IPS-NIHi7 (cell line): Measurements from ENCODE around the gene GGN.
"Not testable (repeated sequence)": the region's sequence is repeated elsewhere in the genome, so short reads cannot be mapped to it uniquely, and the experiment has no call there.

ENCODE experiments used
- DNase-seq: peaks from one replicate; pipeline ENCODE4 v3.0.0; 2012; ENCODE audit warnings: mixed read lengths; ENCODE audit errors: extremely low spot score

GGN gene

DNA sequence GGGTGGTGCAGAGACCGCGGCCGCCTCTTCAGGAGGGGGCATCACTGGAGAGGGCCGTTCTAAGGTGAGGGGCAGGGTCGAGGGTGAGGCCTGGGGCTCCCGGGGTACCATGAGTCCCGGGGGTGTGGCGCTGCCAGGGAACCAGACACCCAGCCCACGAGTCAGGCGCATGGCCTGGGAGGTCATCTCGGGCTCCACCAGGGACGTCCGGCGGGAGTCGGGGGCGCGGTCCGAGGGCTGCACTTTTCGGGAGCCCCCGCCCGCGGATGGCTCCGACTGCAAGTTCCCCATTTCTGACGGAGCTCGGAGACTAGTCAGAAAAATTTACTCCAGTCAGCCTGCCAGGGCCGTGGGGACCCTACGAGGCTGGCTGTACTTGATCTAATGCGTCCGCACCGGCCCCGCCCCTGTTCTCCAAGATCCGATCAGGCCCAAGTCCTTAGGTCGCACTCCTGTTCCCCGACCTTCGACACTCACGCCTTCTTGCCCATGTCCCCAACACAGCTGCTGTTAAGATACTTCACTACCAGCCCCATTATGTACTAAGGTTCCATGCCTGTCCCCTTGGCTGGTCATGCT is 774 bp downstream of the GGN start:
- DNase-seq = no peak

DNA sequence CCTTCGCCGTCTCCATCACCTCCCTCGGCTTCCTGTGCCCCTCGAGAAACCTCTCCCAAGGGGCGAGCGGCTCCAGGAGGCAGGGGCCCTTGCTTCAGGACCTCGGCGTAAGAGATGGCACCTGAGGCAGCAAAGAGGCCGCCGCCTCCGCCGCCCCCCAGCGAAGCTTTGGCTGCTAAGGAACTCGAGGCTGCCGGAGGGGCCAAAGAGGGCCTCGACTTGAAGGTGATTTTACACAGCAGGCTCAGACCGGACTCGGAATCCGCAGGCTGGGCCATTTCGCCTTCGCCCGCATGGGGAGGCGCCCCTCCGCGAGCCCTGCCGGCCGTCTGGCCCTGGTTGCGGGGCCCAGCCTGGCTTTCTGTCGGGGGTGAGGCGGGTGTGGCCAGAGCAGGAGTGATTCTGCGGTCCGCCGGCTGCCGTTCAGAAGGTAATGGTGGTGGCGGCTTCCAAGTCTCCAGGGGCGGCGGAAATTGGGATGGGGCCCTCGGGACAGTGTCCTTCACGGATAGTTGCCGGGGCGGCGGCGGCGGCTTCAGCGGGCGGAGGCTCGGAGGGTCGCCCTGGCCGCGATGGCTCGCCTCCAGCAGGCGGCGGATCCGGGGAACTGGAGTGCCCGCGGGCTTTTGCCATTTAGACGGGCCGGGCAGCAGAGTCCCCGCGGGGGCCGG is 1.4 kb downstream of the GGN start:
- no peak for DNase-seq

DNA sequence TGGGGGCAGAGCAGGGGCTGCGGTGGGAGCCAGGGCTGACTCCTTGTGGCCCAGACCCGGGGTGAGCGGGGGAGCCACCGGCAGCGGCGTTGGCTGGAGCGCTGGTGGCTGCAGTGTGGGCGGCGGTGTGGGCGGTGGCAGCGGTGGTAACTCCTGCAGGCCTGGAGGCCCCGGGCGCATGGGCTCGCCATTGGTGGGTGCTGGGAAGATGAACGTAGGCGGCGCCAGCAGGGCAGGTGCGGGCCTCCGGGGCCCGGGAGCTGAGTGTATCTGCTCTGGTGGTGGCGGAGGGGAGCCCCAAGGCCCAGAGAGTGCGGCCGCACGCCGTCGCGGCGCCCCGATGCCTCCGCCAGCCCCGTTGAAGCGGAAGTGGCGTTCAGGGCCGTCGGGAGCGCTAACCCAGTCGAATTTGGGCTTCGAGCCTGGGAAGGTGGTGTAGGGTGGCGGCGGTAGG is 2.0 kb downstream of the GGN start:
- DNase-seq = peak; percentile 40

DNA sequence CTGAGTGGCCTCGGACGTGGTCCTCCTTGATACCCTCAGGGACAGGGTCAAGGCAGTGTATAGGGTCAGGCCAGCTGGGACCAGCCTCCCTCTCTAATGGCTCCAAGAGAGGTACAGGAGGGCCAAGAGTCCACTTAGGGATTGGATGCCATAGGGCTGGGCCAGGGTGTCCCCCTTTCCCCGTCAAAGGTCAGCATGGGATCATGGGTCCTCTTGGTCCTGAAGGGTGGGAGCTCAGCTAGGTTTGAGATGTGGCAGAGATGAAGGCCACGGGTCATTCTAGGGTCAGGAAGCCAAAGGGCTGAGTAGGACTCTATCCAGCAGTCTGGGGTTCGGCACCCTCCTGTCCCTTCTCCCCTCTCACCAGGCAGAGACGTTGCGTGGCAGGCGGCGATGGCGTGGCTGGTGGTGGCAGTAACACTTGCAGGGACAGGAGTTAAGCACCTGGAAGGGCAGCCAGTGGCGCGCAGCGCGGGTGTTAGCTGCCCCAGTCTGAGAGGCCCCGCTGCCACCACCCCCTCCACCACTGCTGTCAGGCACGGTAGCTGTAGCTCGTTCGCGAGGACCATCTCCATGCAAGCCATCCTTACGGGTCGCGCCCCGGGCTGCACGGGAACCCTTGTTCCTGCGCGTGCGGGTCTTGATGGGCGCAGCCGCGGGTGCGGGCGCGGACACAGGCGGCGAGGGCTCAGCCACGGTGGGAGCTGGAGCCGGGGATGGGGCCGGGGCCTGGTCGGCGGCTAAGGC is 2.6 kb downstream of the GGN start:
- DNase-seq = no peak

DNA sequence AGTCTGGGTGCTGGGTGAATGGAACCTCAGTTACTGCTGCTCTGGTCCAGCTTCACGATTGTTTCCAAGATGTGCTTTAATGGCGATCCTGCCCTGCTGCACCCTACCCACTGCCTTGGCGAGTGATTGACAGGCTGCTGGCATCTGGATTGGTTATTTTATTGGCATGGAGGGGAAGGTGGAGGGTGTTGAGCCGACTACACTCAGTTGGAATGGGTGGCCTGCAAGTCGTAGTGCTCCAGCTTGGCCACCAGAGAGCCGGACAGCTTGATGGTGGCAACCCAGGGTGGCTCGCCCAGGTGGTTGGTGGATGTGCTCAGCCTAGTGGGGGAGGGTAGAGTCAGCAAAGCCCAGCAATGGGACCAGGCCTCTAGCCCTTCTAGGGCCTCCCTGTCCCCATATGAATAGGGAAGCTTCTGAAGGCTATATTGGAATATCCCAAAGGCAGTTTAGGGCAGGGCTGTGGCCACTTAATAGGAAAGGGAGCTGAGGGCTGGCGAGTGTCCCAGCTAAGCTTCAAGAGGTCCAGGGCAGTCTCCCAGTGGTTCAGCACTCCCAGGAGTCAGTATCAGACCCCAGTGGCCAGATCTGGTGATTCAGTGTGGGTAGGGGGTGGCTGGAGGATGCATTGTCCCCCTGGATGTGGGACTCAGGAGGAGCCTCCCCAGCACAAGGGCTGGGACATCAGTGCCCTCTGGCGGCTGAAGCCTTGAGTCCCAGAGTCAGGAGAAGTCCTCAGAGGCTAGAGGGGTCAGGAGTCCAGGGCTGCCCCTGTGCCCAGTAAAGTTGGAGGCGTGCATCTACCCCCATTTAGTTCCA is 3.4 kb downstream of the GGN start:
- DNase-seq = peak; percentile 74

DNA sequence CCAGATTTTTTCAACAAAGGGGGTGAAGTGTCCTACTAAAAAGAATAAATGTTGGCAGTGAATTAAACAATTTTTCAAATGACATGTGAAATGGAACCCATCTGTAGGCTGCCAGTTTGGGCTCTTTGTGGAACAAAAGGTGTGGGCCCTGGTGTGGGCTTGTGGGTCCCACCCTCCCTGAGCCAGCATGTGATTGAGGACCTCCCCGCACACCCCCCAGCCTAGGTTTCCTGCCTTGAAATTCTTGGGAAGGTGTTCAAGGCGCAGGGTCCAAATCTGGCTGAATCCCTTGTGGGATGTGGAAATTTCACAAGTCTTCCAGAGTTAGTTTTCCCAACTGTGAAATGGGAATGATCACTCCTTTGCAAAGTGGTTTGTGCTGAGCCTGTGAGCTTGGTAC is 4.1 kb downstream of the GGN start:
- DNase-seq = no peak

DNA sequence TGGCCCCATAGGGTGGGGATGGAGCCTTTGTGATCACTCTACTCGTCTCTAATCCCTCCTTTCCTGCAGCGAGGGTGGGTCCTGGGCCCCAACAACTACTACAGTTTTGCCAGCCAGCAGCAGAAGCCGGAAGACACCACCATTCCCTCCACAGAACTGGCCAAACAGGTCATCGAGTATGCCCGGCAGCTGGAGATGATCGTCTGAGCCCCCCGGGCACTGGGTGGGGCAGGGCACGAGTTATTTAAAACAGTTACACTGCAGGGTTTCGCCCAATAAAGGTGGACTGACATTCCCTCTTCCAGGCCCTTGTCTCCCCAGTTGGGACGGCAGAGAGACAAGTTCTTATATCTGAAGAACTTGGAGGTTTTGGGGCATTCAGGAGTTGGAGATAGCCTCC is 4.7 kb downstream of the GGN start:
- DNase-seq = no peak

DNA sequence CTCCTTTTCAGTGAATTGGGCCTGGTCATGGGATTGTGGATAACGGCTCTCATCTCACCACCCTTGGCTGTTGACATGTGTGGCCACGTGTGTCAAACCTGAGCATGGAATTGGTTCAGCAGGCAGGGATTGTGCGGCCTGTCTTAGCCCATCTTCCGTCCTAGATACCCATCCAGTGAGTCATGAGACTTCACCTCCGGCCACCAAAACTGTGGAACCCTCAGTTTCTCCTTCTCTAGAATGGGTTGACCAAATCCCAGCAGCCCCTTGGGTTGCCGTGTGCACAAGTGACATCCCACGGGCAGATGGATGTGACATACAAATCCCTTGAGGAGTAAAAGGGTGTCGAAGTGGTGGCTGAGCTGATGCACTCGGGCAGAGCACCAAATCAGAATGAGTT is 6.7 kb downstream of the GGN start:
- no peak for DNase-seq

DNA sequence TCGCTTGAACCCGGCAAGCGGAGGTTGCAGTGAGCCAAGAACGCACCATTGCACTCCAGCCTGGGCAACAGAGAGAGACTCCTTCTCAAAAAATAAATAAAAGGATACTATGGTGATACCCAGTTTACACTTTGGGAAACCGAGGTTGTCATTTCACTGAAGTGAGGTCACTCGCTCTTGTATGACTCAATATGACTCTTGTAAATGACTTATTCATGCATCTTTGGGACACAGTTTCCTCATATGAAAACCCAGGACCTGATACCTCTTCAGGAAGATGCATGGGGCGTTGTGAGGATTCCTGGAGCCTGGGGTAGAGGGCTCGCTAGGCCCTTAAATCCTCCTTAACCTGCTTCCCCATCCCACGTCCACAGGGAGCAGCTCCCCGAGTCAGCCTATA is 9.0 kb downstream of the GGN start:
- no peak for DNase-seq

DNA sequence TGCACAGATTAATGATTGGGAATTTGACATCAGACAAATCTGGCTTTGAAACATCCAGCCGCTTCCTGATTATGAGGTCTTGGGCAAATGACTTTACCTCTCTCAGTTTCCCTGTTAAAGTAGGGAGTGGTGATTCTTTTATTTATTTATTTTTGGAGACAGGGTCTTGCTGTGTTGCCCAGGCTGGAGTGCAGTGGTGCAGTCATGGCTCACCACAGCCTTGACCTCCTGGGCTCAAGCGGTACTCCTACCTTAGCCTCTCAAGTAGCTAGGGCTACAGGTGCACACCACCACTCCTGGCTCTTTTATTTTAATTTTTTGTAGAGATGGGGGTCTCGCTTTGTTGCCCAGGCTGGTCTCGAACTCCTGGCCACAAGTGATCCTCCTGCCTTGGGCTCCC is 10.8 kb downstream of the GGN start:
- no peak for DNase-seq

DNA sequence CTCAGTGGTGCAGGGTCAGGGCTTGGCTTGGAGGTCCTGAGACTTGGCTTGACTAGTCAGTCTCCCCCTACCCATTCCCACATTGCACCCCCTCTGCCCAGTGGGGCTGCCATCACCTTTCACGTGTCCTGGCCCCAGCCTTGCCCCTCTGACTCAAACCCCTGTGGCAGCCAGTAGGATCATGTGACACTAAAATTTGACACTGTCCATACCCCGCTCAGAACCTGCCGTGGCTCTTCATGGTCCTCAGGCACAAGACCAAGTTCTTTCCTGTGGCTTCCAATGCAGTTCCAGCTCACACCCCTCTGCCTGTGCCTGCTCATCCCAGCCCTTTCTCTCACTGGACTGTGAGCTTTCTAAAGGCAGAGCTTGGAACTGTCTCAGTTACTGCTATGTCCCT is 11.3 kb downstream of the GGN start:
- DNase-seq = no peak

DNA sequence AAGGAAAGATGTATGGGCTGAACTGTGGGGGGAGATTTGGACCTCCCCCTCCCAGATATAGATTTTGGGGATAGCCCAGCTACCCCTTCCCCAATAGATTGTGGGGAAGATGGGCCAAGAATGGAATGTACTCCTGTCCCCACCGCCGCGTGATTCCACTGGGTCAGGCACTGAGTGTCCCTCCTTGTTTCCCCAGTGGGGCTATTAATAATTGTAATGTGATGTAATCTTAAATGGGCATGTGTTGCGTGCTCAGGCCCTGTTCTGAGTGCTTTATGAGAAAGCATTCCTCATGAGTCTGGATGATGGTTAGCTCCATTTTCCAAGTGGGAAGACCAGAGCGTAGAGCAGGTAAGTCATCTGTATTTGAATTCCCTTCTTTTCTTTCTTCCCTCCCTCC is 12.1 kb downstream of the GGN start:
- no peak for DNase-seq

DNA sequence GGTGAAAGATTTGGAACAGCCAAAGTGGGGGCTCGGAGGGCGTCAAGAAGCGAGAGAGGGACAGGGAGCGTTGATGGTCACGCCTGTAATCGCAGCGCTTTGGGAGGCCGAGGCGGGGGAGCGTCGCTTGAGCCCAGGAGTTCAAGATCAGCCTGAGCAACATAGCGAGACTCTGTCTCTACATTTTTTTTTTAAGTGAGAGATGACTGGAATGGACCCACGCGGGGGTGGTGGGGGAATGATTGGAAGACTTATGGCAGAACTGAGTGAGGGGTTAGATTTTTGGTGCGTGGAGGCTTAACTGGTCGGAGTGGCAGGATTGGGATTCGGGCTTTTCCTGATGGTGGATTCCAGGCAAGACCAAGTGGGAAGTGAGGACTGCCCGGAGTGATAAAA is 12.7 kb downstream of the GGN start:
- no peak for DNase-seq

DNA sequence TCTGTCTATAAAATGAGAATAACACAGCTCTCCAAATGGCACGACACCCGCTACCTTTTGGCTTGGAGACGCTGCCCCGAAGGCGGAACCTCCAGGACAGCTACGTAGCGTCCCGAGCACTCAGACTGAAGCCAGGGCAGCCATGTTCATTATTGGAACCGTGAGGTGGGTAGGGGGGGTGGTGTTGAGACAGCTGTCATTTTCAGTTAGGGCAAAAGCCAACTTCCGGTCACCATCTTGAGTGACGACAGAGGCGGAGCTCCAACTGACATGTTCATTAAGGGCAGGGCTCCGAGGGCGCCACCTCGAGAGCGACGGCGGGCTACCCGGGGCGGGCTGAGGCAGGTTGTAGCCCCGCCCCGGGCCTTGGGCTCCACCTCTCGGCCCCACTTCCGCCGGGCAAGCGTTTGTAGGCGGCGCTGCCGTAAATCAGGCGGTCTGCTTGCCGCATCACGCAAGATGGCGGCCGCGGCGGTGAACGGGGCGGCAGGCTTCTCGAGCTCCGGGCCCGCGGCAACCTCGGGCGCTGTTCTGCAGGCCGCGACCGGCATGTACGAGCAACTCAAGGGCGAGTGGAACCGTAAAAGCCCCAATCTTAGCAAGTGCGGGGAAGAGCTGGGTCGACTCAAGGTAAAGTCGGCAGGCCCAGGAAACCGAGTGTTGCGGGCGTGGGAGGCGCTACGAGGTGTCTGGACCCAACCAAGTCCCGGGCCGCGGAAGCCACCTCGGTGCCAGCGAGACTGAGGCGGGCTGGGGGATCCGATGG is 13.3 kb downstream of the GGN start, which contains the start of gene PSMD8:
Gene PSMD8 (plus strand): TSS at position 240 of the 766 bp plus-strand sequence. CDS start 31 bp downstream, at position 271.
- peak; percentile 98 for DNase-seq

DNA sequence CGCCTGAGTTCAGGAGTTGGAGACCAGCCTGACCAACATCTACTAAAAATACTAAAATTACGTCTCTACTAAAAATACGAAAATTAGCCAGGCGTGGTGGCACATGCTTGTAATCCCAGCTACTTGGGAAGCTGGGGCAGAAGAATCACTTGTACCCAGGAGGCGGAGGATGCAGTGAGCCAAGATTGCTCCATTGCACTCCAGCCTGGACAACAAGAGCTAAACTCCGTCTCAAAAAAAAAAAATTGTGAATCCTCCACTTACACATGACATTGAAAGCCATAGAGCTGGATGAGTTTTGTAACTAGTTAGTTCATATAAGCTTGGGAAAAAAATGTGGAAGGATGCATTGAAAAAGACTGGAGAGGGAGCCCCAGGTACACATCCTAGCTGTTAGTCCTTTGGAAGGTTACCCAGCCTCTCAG is 13.9 kb downstream of the GGN start:
- DNase-seq = no peak

DNA sequence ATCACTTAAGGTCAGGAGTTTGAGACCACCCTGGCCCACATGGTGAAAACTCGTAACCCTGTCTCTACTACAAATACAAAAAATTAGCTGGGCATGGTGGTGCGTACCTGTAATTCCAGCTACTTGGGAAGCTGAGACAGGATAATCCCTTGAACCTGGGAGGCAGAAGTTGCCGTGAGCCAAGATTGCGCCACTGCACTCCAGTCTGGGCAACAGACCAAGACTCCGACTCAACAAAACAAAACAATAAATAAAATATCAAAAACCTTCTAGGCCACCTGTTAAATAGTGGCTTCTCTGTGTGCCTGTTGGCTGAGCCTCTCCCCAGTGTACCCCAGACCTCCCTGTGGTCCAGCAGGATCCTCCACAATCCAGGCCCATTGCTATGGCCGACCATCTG is 16.8 kb downstream of the GGN start:
- DNase-seq = no peak

DNA sequence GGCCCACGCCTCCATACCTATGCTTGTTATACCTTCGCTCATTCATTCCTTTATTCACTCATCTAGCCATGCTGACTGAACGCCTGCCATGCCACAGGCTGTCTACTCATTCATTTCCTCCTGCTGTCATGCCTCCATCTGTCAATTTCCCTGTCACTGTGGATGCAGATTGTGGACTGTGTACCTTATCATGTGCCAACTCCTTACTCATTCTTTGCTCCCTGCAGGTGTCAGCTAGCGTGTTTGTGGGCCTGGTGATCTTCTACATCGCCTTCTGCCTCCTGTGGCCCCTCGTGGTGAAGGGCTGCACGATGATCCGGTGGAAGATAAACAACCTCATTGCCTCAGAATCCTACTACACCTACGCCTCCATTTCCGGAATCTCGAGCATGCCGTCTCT is 17.5 kb downstream of the GGN start:
- no peak for DNase-seq

DNA sequence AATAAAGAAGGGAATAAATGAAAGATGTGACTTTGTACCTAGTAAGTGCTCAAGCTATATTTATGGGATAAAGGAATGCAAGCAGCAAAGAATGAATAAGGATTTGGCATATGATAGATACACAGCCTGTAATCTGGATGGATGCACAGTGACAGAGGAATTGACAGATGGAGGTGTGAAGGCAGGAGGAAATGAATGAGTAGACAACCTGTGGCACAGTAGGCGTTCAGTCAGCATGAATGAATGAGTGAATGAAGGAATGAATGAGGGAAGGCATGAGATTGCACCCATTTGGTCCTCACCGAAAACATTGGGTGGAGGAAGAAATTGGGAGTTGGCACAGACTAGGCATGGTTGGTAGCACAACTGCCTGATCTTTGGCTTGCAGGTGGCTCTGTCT is 18.2 kb downstream of the GGN start:
- no peak for DNase-seq

DNA sequence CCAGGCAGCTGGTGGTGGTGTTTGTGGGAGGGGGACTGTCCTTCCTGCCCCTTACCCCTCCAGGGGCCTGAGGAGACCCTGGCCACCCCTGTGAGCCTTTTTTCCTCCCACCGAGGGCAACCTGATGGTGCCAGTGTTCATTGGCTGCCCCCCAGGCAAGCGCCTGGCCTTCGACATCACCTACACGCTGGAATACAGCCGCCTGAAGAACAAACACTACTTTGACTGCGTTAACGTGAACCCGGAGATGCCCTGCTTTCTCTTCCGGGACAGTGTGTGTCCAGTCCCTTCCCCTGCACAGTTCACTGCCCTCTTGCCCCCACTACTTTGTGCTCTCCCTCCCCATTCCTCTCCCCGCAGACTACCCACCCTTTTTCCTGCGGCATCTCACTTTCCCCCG is 20.8 kb downstream of the GGN start:
- DNase-seq = no peak

DNA sequence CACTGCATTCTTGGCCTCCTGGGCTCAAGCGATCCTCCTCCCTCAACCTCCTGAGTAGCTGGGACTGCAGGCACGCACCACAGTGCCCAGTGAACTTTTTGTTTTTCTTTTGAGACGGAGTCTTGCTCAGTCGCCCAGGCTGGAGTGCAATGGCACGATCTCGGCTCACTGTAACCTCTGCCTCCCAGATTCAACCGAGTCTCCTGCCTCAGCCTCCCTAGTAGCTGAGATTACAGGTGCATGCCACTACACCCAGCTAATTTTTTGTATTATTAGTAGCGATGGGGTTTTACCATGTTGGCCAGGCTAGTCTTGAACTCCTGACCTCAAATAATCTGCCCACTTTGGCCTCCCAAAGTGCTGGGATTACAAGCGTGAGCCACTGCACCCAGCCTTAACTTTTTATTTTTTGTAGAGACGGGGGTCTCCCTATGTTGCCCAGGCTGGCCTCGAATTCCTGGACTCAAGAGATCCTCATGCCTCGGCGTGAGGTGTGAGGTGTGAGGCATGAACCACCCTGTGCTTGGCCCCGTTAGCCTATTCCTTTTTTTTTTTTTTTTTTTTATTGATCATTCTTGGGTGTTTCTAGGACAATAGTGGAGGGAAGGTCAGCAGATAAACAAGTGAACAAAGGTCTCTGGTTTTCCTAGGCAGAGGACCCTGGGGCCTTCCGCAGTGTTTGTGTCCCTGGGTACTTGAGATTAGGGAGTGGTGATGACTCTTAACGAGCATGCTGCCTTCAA is 24.7 kb downstream of the GGN start:
- not testable (repeated sequence) for DNase-seq
